OCI-LY7 (cell line): Measurements from ENCODE around the gene FANCD2OS. TPM values are rescaled to one million over a fixed set of nuclear protein-coding genes. Genes with fewer than 3 reads are reported as not detected.
A peak's percentile ranks its signal among the peaks of the same experiment; 100 is the strongest.

Experiments used
- Bru-seq: library from RNA; stranded (reverse); fragments of 400-500 nt; gene quantifications from one replicate; lab custom pipeline; 2021; lab: Mats Ljungman, UMichigan
- BruChase-seq, 2 experiments: library from RNA; stranded (reverse); fragments of 400-500 nt; gene quantifications; one replicate each; lab custom pipeline; 2021; lab: Mats Ljungman, UMichigan
- BruUV-seq: library from RNA; stranded (reverse); fragments of 400-500 nt; replicated peaks from 2 replicates; lab custom pipeline; 2021; lab: Mats Ljungman, UMichigan
- CTCF ChIA-PET: fragments of 300-600 bp; sonication (Branson Sonifier 250); formaldehyde crosslinking; loops from one replicate; lab custom pipeline; 2022; ENCODE audit warnings: antibody characterized with exemption; ENCODE audit not compliant: unreplicated experiment; lab: Charles Lee
- POLR2A ChIA-PET: fragments of 300-600 bp; sonication (Branson Sonifier 250); formaldehyde crosslinking; loops from one replicate; lab custom pipeline; 2022; ENCODE audit warnings: antibody characterized with exemption; lab: Charles Lee
- DNase-seq: peaks from one replicate; pipeline ENCODE4 v3.0.0-alpha.2; 2015; ENCODE audit warnings: low spot score
- H2AFZ ChIP-seq: fragments of 200-600 bp; sonication (generic), shearing (Covaris generic); 2 replicates; pipeline ENCODE4 v1.6.1; 2014; ENCODE audit warnings: mild to moderate bottlenecking, antibody characterized with exemption, low read length, moderate library complexity
- H3K27ac ChIP-seq: fragments of 200-600 bp; sonication (generic); 2 replicates; pipeline ENCODE4 v1.5.1; 2014; ENCODE audit warnings: mixed run types, low read depth, mild to moderate bottlenecking, moderate library complexity, low read length, inconsistent platforms; ENCODE audit not compliant: poor library complexity, severe bottlenecking
- H3K36me3 ChIP-seq: fragments of 200-600 bp; sonication (generic); 2 replicates; pipeline ENCODE4 v1.6.1; 2014; ENCODE audit warnings: mild to moderate bottlenecking, antibody characterized with exemption, low read length, moderate library complexity, mixed read lengths; ENCODE audit not compliant: insufficient read depth
- H3K4me1 ChIP-seq: fragments of 200-600 bp; sonication (generic); 2 replicates; pipeline ENCODE4 v1.5.1; 2014; ENCODE audit warnings: mild to moderate bottlenecking, low read length; ENCODE audit not compliant: insufficient read depth, poor library complexity, severe bottlenecking
- H3K4me2 ChIP-seq: fragments of 200-600 bp; sonication (generic); 2 replicates; pipeline ENCODE4 v1.6.1; 2014; ENCODE audit warnings: mild to moderate bottlenecking, low read length
- H3K4me3 ChIP-seq: fragments of 200-600 bp; sonication (generic); 2 replicates; pipeline ENCODE4 v1.5.1; 2014; ENCODE audit warnings: mild to moderate bottlenecking, low read depth, low read length; ENCODE audit not compliant: poor library complexity, severe bottlenecking
- H3K79me2 ChIP-seq: fragments of 200-600 bp; sonication (generic); 2 replicates; pipeline ENCODE4 v1.6.1; 2016; ENCODE audit warnings: low read depth, mild to moderate bottlenecking, low read length, moderate library complexity, mixed read lengths; ENCODE audit not compliant: insufficient read depth
- H3K9me2 ChIP-seq: fragments of 200-600 bp; sonication (generic); 2 replicates; pipeline ENCODE4 v1.6.1; 2016; ENCODE audit warnings: mild to moderate bottlenecking, low read length, mixed read lengths; ENCODE audit not compliant: insufficient read depth
- H3K9me3 ChIP-seq: fragments of 200-600 bp; sonication (generic); 2 replicates; pipeline ENCODE4 v1.6.1; 2014; ENCODE audit warnings: mild to moderate bottlenecking, mixed run types, low read length, mixed read lengths
- H4K20me1 ChIP-seq: fragments of 200-600 bp; sonication (generic); 2 replicates; pipeline ENCODE4 v1.6.1; 2014; ENCODE audit warnings: mild to moderate bottlenecking, antibody characterized with exemption, low read length, moderate library complexity, mixed read lengths; ENCODE audit not compliant: insufficient read depth
- EZH2phosphoT487 ChIP-seq: fragments of 200-600 bp; sonication (generic); IDR thresholded peaks from 2 replicates; pipeline ENCODE4 v1.6.1; 2018; ENCODE audit warnings: low read depth, borderline replicate concordance, mild to moderate bottlenecking, mixed run types, antibody characterized with exemption, low read length, moderate library complexity, mixed read lengths
- intact Hi-C: fragments of 100-400 bp; cut with micrococcal nuclease; formaldehyde crosslinking; loops from one replicate; pipeline ENCODE4 v1.10.0; 2022; ENCODE audit not compliant: unreplicated experiment
- long read RNA-seq: library from polyadenylated mRNA; stranded (forward); transcript quantifications from one replicate; pipeline ENCODE4 v2.0.0, GENCODE V29; 2022
- total RNA-seq, 2 experiments: library from RNA; depleted of rRNA in 1 of 2; stranded (reverse); fragments of >200 nt in 1 of 2; shearing (Covaris generic) in 1 of 2; gene quantifications; 2 replicates each; pipeline ENCODE4 v1.2.3, GENCODE V29; 2014 to 2022
- TF ChIP-seq, protein P1 (sequence below): fragments of 200-600 bp; sonication (generic); conservative IDR thresholded peaks from 2 replicates; pipeline ENCODE4 v1.5.1; 2014; ENCODE audit warnings: mild to moderate bottlenecking, antibody characterized with exemption, low read length, moderate library complexity, mixed read lengths

Gene FANCD2OS, protein sequence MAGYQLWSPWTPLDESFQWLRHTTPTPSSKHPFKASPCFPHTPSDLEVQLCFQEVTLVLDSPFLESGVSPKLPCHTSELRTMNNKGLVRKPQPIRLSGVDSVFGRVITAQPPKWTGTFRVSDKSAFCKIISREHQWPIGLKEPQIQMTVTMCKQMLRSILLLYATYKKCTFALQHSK
- total RNA-seq (2014; rRNA removed; shearing (Covaris generic)) (not detected in 2 replicates), total RNA-seq (2022) (not detected in 2 replicates), Bru-seq, nascent RNA (not detected), BruChase-seq, experiment 1, labeled RNA remaining after a 6-hour chase (percentile 5 among the genes with signal in this experiment), BruChase-seq, experiment 2, labeled RNA remaining after a 2-hour chase (percentile 5 among the genes with signal in this experiment)
- long read RNA-seq, partial matches to known transcripts = 0 of 44 reads
- long read RNA-seq, other reads (novel, unspliced or antisense) = 44 of 44 reads

DNA sequence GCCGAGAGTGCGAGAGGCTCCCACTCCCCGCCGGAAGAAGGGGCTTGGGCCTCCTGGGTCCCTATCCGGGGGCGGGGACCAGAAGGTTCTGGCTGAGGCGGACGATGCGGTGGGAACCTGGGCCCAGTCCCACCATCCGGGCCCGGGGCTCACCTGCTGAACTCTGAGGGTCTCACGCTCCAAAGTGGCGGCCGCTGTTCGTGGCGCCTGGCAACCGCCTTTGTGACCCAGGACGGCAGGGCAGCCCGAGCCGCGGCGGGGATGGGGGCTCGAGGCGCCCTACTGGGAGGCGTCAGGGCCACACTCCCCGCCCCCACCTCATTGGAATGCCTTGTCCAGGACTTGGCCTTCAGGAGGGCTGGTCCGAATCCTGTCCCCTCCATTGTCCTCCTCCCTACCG lies at the start of gene FANCD2OS:
Gene FANCD2OS (minus strand): TSS at position 165 of the 400 bp plus-strand sequence. CDS start 3,481 bp downstream, outside the sequence.
- Histone ChIP-seq H3K27ac (no peak within 1 kb of the TSS), H3K79me2 (no peaks in the 10 kb centered on the region), H3K4me2 (no peak within 1 kb of the TSS), H3K9me2 (no peaks in the 10 kb centered on the region), H4K20me1 (no peaks in the 10 kb centered on the region), H3K4me3 (no peak within 1 kb of the TSS), H3K36me3 (peaks cover 8% of the 10 kb centered on the region; the same call in 1 of the 2 replicates), H2AFZ (no peak within 1 kb of the TSS), H3K9me3 (no peaks in the 10 kb centered on the region), H3K4me1 (no peaks in the 10 kb centered on the region)
- DNase-seq = no peak
- no TSS peak for BruUV-seq
- ChIA-PET CTCF (no interaction called here), POLR2A (no interaction called here)
- TF ChIP-seq, protein P1, sequence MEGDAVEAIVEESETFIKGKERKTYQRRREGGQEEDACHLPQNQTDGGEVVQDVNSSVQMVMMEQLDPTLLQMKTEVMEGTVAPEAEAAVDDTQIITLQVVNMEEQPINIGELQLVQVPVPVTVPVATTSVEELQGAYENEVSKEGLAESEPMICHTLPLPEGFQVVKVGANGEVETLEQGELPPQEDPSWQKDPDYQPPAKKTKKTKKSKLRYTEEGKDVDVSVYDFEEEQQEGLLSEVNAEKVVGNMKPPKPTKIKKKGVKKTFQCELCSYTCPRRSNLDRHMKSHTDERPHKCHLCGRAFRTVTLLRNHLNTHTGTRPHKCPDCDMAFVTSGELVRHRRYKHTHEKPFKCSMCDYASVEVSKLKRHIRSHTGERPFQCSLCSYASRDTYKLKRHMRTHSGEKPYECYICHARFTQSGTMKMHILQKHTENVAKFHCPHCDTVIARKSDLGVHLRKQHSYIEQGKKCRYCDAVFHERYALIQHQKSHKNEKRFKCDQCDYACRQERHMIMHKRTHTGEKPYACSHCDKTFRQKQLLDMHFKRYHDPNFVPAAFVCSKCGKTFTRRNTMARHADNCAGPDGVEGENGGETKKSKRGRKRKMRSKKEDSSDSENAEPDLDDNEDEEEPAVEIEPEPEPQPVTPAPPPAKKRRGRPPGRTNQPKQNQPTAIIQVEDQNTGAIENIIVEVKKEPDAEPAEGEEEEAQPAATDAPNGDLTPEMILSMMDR = no peak
- no peak for TF ChIP-seq EZH2phosphoT487
- intact Hi-C loops = no loop called here

DNA sequence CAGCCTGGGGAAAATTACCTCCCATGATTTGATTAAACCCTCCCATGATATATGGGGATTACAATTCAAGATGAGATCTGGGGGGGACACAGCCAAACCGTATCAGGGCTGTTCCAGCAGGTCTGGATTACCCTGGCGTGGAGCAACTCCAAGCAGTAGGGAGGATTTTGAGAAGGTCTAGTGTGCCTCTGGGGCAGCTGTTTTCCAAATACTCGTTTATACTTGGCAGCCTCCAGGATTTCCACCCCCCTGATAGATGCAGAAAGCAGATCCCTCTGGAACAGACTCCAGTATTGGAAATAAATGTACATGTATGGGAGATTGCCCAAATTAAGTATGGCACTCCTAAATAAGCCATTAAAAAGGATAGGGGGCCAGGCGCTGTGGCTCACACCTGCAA lies 49.0 kb upstream of the FANCD2OS start:
- TF ChIP-seq, protein P1 = no peak
- TF ChIP-seq EZH2phosphoT487 = no peak
- no peak overlapping the region for H2AFZ ChIP-seq
- BruUV-seq = no TSS peak
- H3K4me3 ChIP-seq = no peak overlapping the region
- H3K36me3 ChIP-seq = peaks cover 33% of the 10 kb centered on the region
- no peak for DNase-seq
- intact Hi-C loops = no loop called here
- no peaks in the 10 kb centered on the region for H3K9me3 ChIP-seq
- no peaks in the 10 kb centered on the region for H3K9me2 ChIP-seq
- POLR2A ChIA-PET = no interaction called here
- H3K27ac ChIP-seq = no peak overlapping the region
- no peak overlapping the region for H3K4me2 ChIP-seq
- no peaks in the 10 kb centered on the region for H4K20me1 ChIP-seq
- CTCF ChIA-PET = no interaction called here
- H3K4me1 ChIP-seq = no peaks in the 10 kb centered on the region
- no peaks in the 10 kb centered on the region for H3K79me2 ChIP-seq

DNA sequence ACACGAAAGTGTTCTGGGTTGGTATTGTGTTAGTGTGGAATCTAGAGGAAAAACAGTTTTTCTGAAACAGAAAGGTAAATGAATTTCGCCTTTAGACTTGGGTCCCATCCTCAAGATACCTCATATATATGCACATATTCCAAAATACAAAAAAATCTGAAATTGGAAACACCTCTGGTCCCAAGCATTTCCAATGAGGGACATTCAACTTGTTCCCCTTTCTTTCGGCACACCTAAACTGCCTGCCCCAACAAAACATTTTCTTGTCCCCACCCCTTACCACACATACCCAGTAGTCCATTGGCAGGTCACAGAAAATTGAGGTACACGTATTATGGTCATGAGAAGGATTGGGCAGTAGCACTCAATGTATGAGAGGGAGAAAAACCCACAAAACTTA lies 47.6 kb upstream of the FANCD2OS start:
- H3K36me3 ChIP-seq = peaks cover 47% of the 10 kb centered on the region
- H3K79me2 ChIP-seq = peaks cover 3% of the 10 kb centered on the region; the same call in 1 of the 2 replicates
- no peaks in the 10 kb centered on the region for H3K4me1 ChIP-seq
- H3K27ac ChIP-seq = no peak overlapping the region
- ChIA-PET POLR2A (no interaction called here), CTCF (no interaction called here)
- no peak for DNase-seq
- BruUV-seq = no TSS peak
- TF ChIP-seq, protein P1 = no peak
- no peak for TF ChIP-seq EZH2phosphoT487
- H2AFZ ChIP-seq = no peak overlapping the region
- no peak overlapping the region for H3K4me2 ChIP-seq
- no peak overlapping the region for H3K4me3 ChIP-seq
- H4K20me1 ChIP-seq = no peaks in the 10 kb centered on the region
- intact Hi-C loops = no loop called here
- H3K9me3 ChIP-seq = no peaks in the 10 kb centered on the region
- H3K9me2 ChIP-seq = no peaks in the 10 kb centered on the region
